ENCODE data around the gene MYO7A.

Gene MYO7A

GRCh38 chr11:77086521-77087472 is 41.2 kb upstream of the MYO7A start:
- Histone ChIP-seq H3K4me1 (ENCODE audit: low read length) (peaks cover 18% of the 10 kb centered on the region), H3K9me2 (replicated peaks; ENCODE audit: insufficient read depth, low read length) (no peaks in the 10 kb centered on the region), H3K4me2 (ENCODE audit: low read depth, low read length) (no peak overlapping the region), H3K9me3 (replicated peaks; ENCODE audit: insufficient read depth, low read length) (no peaks in the 10 kb centered on the region), H3K27ac (ENCODE audit: low read length) (no peak overlapping the region), H3K79me2 (ENCODE audit: low read length) (no peaks in the 10 kb centered on the region), H3K4me3 (ENCODE audit: low read length) (no peak overlapping the region), H3K27me3 (replicated peaks; ENCODE audit: insufficient read depth, low read length) (no peaks in the 10 kb centered on the region), H3K36me3 (replicated peaks; ENCODE audit: insufficient read depth, low read length) (no peaks in the 10 kb centered on the region), H3K9ac (ENCODE audit: low read length) (no peak overlapping the region), H2AFZ (ENCODE audit: low read length) (no peak overlapping the region), H4K20me1 (ENCODE audit: insufficient read depth, low read length) (no peaks in the 10 kb centered on the region), H3F3A (ENCODE audit: insufficient read depth, low read length) (no peaks in the 10 kb centered on the region)
- TF ChIP-seq EZH2 (optimal IDR thresholded peaks at IDR 0.05; ENCODE audit: low read depth, low read length) (no peak), EZH2phosphoT487 (IDR thresholded peaks at IDR 0.05; ENCODE audit: low read length) (no peak), CTCF (IDR thresholded peaks at IDR 0.05; ENCODE audit: low read length) (no peak)
- no peak for DNase-seq

GRCh38 chr11:77087723-77088225 is 40.3 kb upstream of the MYO7A start:
- Histone ChIP-seq H3K4me1 (ENCODE audit: low read length) (peaks cover 18% of the 10 kb centered on the region), H3K36me3 (replicated peaks; ENCODE audit: insufficient read depth, low read length) (no peaks in the 10 kb centered on the region), H3F3A (ENCODE audit: insufficient read depth, low read length) (no peaks in the 10 kb centered on the region)

GRCh38 chr11:77088236-77089003 is 39.6 kb upstream of the MYO7A start:
- Histone ChIP-seq H3K9ac (ENCODE audit: low read length) (no peak overlapping the region), H2AFZ (ENCODE audit: low read length) (no peak overlapping the region), H4K20me1 (ENCODE audit: insufficient read depth, low read length) (no peaks in the 10 kb centered on the region), H3K4me1 (ENCODE audit: low read length) (peaks cover 18% of the 10 kb centered on the region), H3K4me2 (ENCODE audit: low read depth, low read length) (no peak overlapping the region), H3K79me2 (ENCODE audit: low read length) (no peaks in the 10 kb centered on the region), H3K27ac (ENCODE audit: low read length) (no peak overlapping the region), H3F3A (ENCODE audit: insufficient read depth, low read length) (no peaks in the 10 kb centered on the region), H3K4me3 (ENCODE audit: low read length) (no peak overlapping the region), H3K9me3 (replicated peaks; ENCODE audit: insufficient read depth, low read length) (no peaks in the 10 kb centered on the region), H3K9me2 (replicated peaks; ENCODE audit: insufficient read depth, low read length) (no peaks in the 10 kb centered on the region), H3K36me3 (replicated peaks; ENCODE audit: insufficient read depth, low read length) (no peaks in the 10 kb centered on the region), H3K27me3 (replicated peaks; ENCODE audit: insufficient read depth, low read length) (no peaks in the 10 kb centered on the region)
- no peak for DNase-seq
- TF ChIP-seq EZH2phosphoT487 (IDR thresholded peaks at IDR 0.05; ENCODE audit: low read length) (no peak), EZH2 (optimal IDR thresholded peaks at IDR 0.05; ENCODE audit: low read depth, low read length) (no peak), CTCF (IDR thresholded peaks at IDR 0.05; ENCODE audit: low read length) (no peak)

More at GRCh38 chr11:77087723-77088225, 40.3 kb upstream of the MYO7A start:
- Histone ChIP-seq H2AFZ (ENCODE audit: low read length) (no peak overlapping the region), H3K4me2 (ENCODE audit: low read depth, low read length) (no peak overlapping the region), H3K79me2 (ENCODE audit: low read length) (no peaks in the 10 kb centered on the region), H3K9me2 (replicated peaks; ENCODE audit: insufficient read depth, low read length) (no peaks in the 10 kb centered on the region), H3K27me3 (replicated peaks; ENCODE audit: insufficient read depth, low read length) (no peaks in the 10 kb centered on the region), H3K4me3 (ENCODE audit: low read length) (no peak overlapping the region), H3K9me3 (replicated peaks; ENCODE audit: insufficient read depth, low read length) (no peaks in the 10 kb centered on the region), H3K9ac (ENCODE audit: low read length) (no peak overlapping the region), H3K27ac (ENCODE audit: low read length) (no peak overlapping the region), H4K20me1 (ENCODE audit: insufficient read depth, low read length) (no peaks in the 10 kb centered on the region)
- no peak for TF ChIP-seq EZH2phosphoT487 (IDR thresholded peaks at IDR 0.05; ENCODE audit: low read length)
- TF ChIP-seq EZH2 (optimal IDR thresholded peaks at IDR 0.05; ENCODE audit: low read depth, low read length): no peak
- no peak for TF ChIP-seq CTCF (IDR thresholded peaks at IDR 0.05; ENCODE audit: low read length)
- no peak for DNase-seq

Measured in MM.1S (cell line).